ENCODE data around the gene ZNF407.

ZNF407 gene

DNA sequence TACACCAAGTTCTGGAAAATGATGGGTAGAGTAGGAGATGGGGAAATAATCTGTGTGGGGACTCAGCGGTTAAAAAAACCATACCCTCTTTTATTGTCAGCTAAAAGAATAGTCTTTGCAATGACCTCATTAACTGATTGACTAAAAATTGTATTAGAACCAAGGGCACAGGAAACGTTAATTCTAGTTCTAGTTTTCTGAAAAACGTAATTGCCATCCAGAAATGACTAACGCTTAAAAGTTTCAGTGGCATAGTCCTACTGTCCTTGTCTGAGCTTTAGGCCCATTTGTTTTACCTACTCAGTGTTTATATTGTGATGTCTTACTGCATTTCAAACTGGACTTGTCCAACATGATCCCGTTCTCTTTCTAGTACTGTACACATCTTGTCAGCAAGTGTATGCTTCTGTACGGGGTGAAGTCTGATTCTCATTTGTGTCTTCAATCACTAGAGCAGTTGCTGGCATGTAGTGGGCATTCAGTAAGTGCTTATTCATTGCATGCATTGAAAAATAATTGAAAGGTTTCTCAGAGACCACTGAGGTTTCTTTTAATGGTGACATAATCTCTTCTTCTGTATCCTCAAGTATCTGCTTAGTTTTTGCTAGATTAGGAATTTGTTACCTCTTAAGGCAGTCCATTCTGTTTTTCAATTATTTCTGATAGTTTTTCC, 81.5 kb downstream of the ZNF407 start:
- DNase-seq = no peak

DNA sequence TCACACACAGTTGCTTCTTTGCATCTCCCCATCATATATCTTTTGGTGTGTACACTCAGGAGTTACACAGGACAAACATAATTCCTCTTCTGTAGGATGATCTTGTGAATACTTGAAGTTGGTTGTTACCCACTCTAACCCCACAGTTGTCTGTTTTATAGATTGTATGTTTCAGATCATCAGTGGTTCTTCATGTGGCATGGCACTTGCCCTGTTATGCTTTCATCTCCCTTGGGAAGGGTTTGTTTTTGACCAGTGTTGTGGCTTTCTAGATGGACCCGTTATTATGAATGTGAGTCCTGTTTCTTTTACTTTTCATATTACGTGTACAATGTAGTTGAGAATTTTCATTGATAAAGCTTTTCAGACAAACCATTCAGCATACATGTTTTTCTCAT, 82.0 kb downstream of the ZNF407 start:
- no peak for DNase-seq

DNA sequence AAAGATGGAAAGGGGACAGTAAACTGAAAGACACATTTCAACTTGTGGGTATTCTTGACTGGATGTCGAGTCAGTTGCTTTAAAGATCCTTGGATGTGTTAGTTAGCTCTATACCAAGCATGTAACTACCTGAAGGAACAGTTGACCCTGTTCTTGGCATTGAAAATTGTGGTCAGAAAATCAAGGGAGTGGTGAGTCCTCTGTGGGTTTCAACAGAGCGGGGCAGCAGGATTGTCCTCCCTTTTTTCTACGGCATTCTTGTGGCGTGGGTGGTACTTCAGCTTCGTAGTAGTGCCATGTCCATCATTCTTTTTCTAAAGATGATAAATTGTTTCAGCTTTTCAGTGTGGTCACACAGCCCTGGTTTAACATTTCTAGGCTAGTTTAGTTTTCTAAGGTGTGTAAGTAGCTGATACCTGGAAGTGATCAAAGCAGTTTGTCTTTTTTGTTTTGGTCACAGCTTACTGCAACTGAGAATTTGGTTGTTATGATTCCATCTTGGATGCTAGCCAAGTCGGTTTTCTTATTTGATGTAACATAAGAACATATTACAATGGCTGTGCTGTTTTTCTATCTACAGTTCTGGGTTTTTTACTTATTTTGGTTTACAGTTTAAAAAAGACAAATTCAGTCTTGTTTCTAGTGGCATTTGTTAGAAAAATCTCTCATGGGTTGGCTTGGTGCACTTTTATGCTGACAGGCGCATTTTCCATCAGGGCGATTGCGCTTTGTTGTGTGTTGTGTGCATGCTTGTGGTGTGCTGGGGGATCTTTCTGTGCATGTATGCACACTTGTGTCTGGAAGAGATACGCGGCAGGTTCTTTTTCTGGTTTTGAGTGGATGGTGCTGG, 84.7 kb downstream of the ZNF407 start:
- DNase-seq = peak; percentile 24

DNA sequence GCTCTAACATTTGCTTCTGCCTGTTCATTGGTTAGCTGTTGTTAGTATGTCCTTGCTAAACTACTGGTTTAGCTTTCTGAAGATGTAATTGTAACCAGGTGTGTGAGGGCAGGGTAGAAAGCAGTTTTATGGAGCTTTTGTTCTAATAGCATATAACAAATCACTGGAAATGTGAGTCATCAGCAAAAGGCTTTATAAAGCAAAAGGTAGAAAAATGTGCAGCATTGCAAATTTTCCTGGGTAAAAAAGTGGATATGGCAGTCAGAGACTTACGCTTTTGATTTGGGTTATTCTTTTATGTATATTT, 85.3 kb downstream of the ZNF407 start:
- no peak for DNase-seq

DNA sequence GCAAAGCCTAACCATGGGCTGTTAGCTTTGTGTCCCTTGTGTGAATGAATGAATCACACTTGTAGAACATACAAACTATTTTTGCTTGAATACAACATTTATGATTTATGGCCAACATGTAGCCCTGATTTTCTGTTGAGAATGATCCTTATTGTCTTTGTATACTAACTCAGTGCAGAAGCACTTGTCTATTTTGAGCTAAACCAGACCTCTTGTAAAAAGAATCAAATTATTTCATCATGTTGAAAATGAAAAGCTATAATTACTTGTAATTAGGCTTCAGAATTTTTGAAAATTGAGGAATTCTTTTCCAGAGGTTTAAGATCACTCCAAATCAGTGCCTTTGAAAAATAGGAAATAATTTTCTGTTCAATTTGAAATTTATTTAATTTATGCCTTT, 85.9 kb downstream of the ZNF407 start:
- DNase-seq = no peak

DNA sequence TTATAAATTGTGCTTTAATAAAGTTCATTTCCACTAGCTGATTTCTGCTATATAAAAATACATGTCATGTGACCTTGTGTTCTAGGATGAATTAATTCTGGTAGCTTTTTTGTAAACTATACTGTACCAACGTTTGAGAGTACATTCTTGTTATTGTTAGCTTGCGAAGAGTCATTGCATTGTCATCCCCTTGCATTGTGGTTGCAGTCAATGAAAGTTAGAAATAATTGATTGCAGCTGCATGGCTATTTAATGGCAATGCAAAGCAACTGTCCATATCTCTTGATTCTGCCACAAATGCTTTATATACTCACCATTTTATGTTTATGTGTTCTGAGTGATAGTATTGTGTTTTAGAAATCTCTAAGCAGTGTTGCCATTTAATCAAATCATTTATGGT, 91.6 kb downstream of the ZNF407 start:
- DNase-seq = no peak

DNA sequence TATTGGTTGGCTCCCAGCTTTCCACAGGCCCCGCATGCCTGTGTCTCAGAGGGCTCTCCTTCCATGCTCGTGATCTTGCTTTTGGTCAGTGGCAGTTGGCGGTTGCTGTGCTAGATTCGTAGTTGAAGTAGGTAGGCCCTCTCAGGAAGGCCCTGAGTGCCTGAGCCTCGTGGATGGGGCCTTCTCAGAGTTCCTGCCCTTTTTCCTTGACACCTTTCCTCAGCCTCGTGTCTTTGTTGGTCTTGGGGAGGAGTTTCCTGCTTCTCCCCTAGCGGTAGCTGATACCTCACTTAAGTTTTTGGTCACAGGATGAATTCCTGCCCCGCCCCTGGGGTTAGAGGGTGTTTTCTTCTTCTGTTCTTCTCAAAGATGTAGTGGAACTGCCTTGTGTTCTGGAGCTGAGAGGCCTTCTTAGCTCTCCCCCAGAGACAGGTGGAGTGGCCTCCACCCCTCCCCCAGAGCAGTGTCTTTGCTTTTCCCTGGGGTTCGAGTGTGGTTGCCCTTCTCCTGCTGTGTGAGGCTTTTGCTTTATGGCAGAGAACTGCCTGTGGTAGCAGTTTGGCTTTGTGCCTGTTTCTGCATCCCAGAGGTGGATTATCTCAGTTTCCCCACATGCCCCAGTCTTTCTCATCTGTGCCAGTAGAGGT, 94.8 kb downstream of the ZNF407 start:
- no peak for DNase-seq

DNA sequence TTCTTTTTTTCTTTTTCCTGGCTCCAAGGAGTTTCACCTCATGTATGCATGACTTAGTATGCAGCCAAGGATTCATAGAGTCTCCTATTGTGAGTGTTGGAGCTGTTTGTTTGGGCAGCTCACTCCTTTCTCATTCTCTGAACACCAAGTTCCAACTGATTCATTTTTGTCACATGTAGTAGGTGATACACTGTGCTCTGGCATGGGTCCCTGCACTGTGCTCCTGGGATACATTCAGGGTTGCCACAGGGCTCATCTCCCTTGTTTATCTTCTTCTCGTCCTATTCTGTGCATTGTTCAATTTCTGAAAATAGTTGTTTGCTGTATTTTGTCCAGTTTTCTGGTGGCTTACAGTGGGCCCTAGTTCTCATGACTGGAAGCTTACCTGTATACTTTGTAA, 96.8 kb downstream of the ZNF407 start:
- DNase-seq = no peak

DNA sequence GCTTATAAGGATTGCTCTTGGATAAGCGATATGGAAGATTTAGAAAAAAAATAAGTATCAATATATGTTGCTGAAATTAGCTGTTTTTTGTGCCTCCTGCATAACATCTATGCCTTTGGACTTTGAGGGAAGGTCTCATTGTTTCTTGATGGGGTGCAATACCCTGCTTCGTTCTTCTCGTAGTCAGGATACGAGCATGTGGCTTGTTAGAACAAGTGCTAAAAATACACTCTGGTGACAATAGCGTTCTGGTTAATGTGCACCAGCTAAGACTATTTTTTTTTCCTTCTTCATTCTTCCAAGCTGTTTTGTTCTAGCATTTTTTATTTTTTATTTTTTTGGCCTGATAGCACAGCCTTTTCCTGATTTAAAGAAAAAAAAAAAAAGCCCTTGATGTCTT, 97.5 kb downstream of the ZNF407 start:
- DNase-seq = no peak

DNA sequence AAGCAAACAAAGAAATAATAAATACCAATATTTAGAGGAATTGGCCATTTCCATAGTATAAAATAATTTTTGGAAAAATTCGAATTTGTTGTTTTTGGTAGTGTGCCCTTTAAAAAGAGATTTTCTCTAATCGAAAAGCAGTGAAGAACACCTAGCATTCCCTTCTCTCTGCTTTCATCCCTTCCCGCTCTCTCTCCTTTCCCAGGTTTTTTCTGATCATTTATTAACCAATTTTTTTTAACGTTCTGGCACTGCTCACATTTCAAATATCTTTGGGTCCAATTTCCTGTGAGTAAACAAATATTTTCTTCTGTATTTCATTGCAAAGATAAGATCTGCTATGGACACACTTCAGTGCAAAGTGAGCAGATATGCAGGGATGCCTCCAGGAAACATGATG, 101.2 kb downstream of the ZNF407 start:
- DNase-seq = no peak

DNA sequence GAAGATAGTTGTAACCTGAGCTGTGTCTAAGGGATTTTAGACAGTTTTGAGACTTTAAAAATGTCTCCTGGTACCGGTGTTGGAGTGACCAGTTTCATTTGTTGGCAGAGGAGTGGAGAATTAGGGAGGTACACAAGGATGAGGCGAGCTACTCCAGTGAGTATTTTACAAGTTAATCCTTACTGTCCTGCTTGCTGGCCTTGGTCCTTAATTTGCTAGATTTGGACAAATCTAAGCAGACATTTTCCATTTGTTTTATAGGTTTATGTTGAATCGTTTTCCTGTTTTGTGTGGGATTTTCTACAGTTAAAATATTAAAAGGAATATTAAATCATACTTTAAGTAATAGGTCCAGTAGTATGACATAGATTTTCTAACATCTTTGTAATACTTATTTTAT, 101.8 kb downstream of the ZNF407 start:
- no peak for DNase-seq

DNA sequence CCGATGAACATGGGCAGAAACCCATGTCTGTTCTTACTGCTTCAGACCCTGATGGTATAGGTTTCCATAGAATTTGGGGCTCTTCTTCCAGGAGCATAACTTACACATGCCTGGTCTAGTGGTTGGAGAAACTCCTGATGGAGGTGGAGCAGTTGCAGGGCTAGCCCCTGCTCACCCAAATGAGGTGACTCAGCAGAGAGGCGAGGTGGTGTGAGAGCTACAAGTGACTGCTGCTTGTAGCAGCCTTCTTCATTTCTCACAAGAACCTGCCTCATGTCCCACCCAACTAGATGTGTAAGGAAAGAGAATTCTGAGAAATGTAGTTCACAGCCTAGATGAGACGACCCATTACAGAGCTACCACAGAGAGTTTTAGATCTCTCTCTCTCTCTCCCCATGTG, 105.3 kb downstream of the ZNF407 start:
- no peak for DNase-seq

DNA sequence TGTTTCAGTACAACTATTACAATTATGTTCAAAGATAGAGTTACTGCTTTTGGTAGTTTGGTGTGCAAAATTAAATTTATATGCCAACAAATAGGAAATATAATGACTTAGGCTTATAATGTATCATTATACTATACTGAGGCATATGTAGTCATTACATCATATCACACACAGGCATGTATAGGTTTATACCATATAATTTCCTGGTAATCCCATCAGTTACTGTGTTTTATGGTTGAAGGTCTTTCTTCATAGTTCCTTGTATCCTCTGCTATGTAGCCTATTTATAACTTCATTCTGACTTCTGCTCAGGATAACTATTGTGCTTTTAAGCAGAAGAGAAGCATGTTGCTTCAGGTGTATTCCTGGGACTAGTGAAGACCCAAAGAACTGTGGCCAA, 110.5 kb downstream of the ZNF407 start:
- no peak for DNase-seq

DNA sequence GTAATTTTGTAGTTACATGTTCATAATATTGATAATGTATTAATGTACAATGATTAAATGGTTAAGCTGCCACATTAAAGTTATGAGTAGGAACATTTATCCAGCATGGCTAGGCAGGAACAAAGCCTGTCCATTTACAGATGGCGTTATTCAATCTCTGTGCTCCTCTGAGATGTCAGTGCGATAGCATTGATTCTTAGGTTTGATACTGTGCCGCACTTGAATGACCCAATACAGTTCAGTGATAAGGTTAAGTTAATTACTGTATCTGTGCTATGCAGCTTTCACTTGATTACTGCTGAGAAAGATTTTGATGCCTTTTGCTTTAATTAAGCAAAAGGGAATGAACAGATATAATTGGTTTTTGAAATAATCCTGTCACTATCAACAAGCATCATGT, 111.8 kb downstream of the ZNF407 start:
- no peak for DNase-seq

DNA sequence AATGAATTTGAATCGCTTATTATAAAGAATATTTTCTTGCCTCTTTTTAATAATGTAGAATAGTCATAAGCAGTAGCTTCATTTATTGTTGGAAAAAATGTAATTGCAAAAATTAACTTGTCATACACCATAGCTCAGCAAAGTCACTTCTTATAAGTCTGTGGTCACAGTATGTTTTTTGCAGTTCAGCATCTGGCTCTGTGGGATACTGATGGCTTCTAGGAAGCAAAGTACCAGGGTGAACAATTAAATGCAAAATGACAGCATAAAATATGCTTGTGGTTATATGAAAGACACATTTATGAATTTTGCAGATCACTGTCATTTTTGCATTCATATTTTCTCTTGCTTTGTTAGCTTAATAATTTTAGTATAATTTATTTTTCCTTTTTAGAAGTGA, 116.5 kb downstream of the ZNF407 start:
- DNase-seq = no peak

DNA sequence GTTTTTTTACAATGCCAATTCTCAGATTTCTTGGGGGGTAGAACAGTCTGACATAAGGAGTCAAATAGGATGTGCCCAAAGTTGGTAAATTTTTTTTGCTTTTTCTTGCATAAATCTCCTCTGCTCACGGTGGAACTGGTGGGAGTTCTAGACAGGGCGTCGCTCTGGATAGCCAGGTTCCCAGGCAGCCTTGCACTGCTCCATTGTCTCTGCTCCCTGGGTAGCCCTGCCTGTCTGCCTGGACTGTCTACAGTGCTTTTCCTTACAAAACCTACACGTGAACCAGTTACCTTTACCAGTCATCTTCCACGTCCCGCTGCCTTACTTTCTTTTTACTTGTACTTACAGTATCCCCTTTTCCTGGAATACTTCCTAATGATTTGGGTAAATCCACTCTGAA, 117.1 kb downstream of the ZNF407 start:
- no peak for DNase-seq

DNA sequence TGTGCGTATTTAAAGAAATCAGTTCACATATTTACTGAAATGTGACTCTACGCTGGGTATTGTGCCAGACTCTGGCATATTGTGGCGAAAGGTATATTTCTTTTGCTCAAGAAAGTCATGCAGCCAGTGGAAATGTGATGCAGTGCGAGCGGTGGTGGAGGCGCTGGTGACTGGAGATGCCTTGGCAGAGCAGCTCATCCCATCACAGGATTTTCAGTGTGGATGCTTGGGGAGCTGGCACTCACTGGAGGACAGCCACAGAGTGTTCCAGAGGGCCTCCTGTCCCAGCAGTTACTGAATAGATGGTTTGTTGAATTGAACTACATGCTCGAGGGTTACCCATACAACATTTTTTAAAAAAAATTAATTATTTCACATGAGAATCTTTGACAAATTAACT, 117.6 kb downstream of the ZNF407 start:
- no peak for DNase-seq

DNA sequence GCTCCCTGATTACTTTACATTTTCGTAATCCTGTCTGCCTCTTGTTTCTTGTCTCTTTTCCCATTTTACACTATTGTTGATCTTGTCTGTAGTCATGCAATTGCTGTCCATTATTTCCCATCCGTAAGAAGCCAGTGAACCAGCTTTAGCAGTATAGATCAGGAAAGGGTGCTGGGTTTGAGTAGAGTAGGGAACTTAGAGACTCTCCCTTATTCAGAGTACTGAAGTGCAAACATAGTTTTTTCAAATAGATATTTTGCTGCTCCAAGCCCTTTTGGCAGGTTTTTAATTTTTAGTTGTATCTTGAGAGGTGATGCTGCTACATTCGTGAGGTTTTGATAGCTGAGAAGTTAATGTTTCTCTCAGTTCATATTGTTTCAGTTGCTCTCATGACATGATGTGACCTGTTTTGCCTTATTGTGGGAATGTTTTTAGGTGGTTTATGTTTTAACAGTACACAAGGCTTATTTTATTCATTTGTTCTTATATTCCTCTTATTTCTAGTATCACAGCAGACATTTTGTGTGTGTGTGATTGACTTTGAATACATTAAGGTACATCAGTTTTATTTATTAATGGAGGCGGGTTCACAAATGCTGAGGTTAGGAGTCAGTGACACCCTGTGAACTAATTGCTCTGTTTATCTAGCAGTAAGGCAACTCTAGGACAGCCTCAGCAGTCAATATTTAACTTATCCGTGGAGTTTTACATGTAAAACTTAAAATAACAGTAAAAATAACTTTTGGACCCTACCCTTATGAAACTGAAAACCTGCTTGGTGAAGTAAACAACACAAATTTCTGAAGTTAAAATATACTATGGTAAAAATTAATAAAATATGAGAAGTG, 118.4 kb downstream of the ZNF407 start:
- DNase-seq = no peak

DNA sequence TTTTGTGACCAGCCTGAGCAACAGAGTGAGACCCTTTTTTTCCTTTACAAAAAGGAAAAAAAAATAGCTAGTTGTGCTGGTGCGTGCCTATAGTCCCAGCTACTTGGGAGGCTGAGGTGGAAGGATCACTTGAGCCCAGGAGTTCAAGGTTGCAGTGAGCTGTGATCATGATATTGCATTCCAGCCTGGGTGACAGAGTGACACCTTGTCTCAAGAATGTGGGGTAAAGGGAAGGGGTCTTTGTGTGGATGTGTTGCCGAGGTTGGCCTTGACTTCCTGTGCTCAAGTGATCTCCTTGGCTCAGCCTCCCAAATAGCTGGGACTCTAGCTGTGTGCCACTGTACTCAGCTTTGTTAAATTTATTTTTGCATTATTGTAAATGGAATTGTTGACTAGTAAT, 120.6 kb downstream of the ZNF407 start:
- DNase-seq = no peak

DNA sequence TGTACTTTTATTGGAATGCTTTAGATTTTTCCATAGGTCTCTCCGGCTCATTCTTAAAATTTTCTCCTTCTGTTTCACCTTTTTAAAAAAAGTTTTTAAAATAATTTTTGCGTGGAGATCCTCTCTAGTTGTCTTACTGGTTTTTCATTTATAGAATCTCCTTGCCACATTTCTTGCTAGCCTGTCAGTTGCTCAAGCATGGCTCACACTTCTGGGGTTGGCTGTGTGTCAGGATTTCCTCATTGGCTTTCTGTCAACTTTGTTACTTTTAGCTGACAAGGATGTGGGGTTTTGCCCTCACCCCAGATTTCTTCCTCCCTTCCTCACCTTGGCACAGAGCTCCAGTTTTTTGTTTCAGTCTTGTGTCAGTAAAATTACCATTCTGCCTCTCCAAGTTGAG, 124.6 kb downstream of the ZNF407 start:
- DNase-seq = no peak

DNA sequence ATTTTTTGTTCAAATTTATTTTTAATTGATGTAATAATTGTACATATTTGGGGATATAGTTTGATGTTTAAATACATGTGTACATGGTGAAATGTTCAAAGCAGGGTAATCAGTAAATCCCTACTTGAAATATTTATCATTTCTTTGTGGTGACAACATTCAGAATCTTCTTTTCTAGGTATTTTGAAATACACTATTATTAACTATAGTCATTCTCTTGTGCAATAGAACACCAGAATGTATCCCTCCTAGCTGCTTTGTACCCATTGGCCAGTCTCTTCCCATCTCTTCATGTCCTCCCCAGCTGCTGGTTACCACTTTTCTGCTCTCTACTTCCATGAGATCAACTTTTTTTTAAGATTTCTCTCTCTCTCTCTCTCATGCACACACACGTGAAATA, 126.5 kb downstream of the ZNF407 start:
- no peak for DNase-seq

DNA sequence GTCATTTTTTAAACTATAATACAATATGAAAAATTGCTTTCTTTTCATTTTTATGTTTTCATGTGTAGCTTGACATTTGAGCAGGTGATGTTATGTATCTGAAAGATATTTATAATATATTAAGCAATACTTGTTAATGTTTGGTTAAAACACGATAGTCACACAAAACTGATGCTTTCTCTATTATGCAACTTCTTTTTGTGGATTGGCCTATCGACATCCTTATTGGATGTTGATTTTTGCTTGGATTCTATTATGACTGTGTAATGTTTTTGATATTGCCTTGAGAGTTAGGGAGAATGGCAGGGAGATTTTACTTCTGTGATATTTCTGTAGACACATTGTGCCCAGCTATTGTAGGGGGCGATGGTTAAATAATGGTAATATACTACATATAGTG, 128.0 kb downstream of the ZNF407 start:
- DNase-seq = no peak

DNA sequence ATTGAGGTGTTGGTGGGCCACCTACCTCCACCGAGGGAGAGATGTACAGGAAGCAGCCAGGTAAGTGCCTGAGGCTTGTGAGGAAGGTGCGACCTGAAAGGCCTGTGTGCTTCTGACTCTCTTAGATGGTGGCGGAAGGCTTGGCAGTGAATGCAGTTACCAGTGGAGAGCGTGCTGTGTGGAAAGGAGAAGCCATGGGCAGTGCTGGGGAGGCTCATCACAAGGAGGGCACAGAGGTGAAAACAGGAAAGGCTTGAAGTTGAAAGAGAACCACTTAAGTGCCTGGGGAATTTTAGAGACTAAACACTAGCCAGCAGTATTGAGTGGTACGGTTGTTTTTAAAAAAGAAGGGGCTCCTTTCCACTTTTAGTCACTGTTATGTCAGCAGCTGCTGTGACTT, 130.9 kb downstream of the ZNF407 start:
- DNase-seq = no peak

DNA sequence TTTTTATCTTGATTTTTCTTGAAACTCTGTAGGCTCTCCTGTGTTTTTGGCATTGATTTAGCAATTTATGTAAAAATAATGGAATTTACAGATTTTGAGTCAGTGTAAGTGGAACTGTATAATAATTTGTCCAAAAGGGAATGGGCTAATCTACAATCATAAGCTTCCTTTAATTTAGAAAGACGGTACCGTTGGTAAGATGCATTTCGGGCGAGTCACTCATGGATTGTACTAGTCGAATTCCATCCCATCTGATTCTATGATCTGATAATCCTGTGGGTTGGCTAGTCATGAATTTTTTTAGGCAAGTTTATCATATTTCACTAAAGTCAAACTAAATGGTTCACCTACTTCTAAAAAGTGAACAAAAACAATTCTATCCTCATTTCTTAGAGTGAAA, 133.4 kb downstream of the ZNF407 start:
- DNase-seq = no peak

All from kidney glomerular epithelial cell (primary cell).